OCI-LY3 (cell line): ENCODE results near the gene UBE2E2.

Experiments
- H2AFZ ChIP-seq: fragments of 200-600, 300-600 bp; shearing (Covaris generic); 2 replicates; pipeline ENCODE4 v1.6.0; 2014; ENCODE audit warnings: antibody characterized with exemption, low read depth, low read length
- H3K27ac ChIP-seq: fragments of 200-600, 300-600 bp; sonication (generic); 2 replicates; pipeline ENCODE4 v1.5.1; 2014; ENCODE audit warnings: mild to moderate bottlenecking, low read length, moderate library complexity, mixed read lengths
- H3K27me3 ChIP-seq: fragments of 200-600, 300-600 bp; sonication (generic); 2 replicates; pipeline ENCODE4 v1.6.1; 2014; ENCODE audit warnings: low read depth, low read length, mixed read lengths
- H3K36me3 ChIP-seq: fragments of 200-600, 300-600 bp; sonication (generic); replicated peaks from 2 replicates; pipeline ENCODE3; 2014; ENCODE audit warnings: low read depth, low read length, mixed read lengths
- H3K4me1 ChIP-seq: fragments of 300-600, 200-600 bp; sonication (generic); 2 replicates; pipeline ENCODE4 v1.6.1; 2014; ENCODE audit warnings: low read length, mixed read lengths
- H3K4me2 ChIP-seq: fragments of 200-600, 300-600 bp; sonication (generic); 2 replicates; pipeline ENCODE4 v1.6.1; 2014; ENCODE audit warnings: low read length, mixed read lengths
- H3K4me3 ChIP-seq: fragments of 300-600, 200-600 bp; sonication (generic); 2 replicates; pipeline ENCODE4 v1.5.1; 2014; ENCODE audit warnings: antibody characterized with exemption, mild to moderate bottlenecking, low read length, moderate library complexity
- H3K79me2 ChIP-seq: fragments of 300-600, 200-600 bp; shearing (Covaris generic); 2 replicates; pipeline ENCODE4 v1.6.1; 2014; ENCODE audit warnings: mild to moderate bottlenecking, low read length, mixed read lengths
- H3K9ac ChIP-seq: fragments of 300-600, 200-600 bp; shearing (Covaris generic); 2 replicates; pipeline ENCODE4 v1.6.0; 2014; ENCODE audit warnings: mild to moderate bottlenecking, low read length, moderate library complexity
- H3K9me3 ChIP-seq: fragments of 200-600, 300-600 bp; shearing (Covaris generic); 2 replicates; pipeline ENCODE4 v1.6.1; 2014; ENCODE audit warnings: low read length, mixed read lengths; ENCODE audit not compliant: insufficient read depth
- H4K20me1 ChIP-seq: fragments of 200-600, 300-600 bp; sonication (generic); 2 replicates; pipeline ENCODE4 v1.6.1; 2016; ENCODE audit warnings: low read length, mixed read lengths; ENCODE audit not compliant: insufficient read depth
- CTCF ChIP-seq: fragments of 200-600, 300-600 bp; sonication (generic); IDR thresholded peaks from 2 replicates; pipeline ENCODE4 v1.5.1; 2014; ENCODE audit warnings: antibody characterized with exemption, low read length, low read depth
- EZH2phosphoT487 ChIP-seq: fragments of 200-600 bp; shearing (Covaris generic); IDR thresholded peaks from 2 replicates; pipeline ENCODE4 v1.6.1; 2018; ENCODE audit warnings: antibody characterized with exemption, mixed run types, low read depth

Gene UBE2E2

GRCh38 chr3:23303601-23304217 is 100.6 kb downstream of the UBE2E2 start:
- no peaks in the 10 kb centered on the region for H3K36me3 ChIP-seq
- H3K4me2 ChIP-seq, result no peak overlapping the region
- H3K4me3 ChIP-seq, result no peak overlapping the region
- peaks cover 3% of the 10 kb centered on the region; the same call in 1 of the 2 replicates for H3K4me1 ChIP-seq
- no peak overlapping the region for H2AFZ ChIP-seq
- no peaks in the 10 kb centered on the region for H3K9me3 ChIP-seq
- no peak overlapping the region for H3K9ac ChIP-seq
- H3K27ac ChIP-seq, result no peak overlapping the region
- H3K27me3 ChIP-seq, result no peaks in the 10 kb centered on the region
- H4K20me1 ChIP-seq, result peaks cover 18% of the 10 kb centered on the region
- peaks cover 44% of the 10 kb centered on the region for H3K79me2 ChIP-seq
- TF ChIP-seq CTCF, result no peak
- TF ChIP-seq EZH2phosphoT487, result no peak

DNA sequence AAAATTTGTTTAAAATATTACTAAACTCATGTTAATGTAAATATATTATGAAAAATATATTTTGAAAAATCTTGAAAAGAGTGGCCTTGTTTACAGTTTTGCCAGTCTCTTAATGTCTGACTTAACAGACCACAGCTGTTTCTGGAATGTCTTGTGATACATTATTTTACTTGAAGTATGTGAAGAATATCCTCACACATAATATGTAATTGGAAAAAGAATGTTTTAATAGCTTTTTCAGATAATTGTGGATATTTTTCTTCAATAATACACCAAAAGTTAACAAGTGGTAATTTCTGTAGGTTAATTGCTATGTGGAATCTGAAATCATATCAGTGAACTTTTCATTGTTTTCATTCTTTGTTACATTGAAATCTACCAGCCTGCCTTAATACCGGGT is 101.3 kb downstream of the UBE2E2 start:
- Histone ChIP-seq H3K79me2 (peaks cover 44% of the 10 kb centered on the region), H3K9me3 (no peaks in the 10 kb centered on the region), H3K4me3 (no peak overlapping the region), H3K27ac (no peak overlapping the region), H2AFZ (no peak overlapping the region), H3K9ac (no peak overlapping the region), H4K20me1 (peaks cover 18% of the 10 kb centered on the region), H3K4me2 (no peak overlapping the region), H3K27me3 (no peaks in the 10 kb centered on the region), H3K36me3 (peaks cover 4% of the 10 kb centered on the region), H3K4me1 (peaks cover 3% of the 10 kb centered on the region; the same call in 1 of the 2 replicates)
- TF ChIP-seq CTCF (no peak), EZH2phosphoT487 (no peak)

DNA sequence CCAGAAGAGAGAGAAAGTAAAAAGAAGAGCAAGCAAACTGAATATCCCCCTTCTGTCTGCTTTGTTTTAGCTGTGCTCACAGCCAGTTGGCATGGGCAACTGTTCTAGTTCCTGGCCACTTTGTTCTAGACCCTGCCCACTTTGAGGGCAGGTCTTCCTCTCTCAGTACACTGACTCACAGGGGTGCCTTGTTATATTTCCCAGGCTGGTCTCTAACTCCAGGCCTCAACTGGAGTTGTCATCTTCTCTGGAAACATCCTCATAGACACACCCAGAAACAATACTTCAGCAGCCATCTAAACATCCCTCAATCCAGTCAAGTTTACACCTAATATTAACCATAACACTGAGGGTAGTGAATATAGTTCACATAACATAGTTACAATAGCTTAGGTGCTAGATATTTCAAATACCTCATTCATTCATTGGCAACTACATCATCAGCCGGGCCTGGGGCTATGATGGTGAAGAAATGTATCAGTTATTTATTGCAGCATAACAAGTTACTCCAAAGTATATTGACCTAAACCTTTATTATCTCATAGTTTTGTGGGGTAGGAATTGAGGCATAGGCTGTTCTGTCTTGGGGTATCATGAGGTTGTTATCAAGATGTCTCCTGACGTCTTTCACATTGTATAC is 106.0 kb downstream of the UBE2E2 start:
- no peaks in the 10 kb centered on the region for H3K9me3 ChIP-seq
- H3K9ac ChIP-seq, result no peak overlapping the region
- no peak overlapping the region for H3K4me2 ChIP-seq
- peaks cover under 1% of the 10 kb centered on the region for H4K20me1 ChIP-seq
- no peak overlapping the region for H3K4me3 ChIP-seq
- no peaks in the 10 kb centered on the region for H3K27me3 ChIP-seq
- H3K36me3 ChIP-seq, result peaks cover 7% of the 10 kb centered on the region
- H2AFZ ChIP-seq, result no peak overlapping the region
- no peak overlapping the region for H3K27ac ChIP-seq
- peaks cover 24% of the 10 kb centered on the region; the same call in 1 of the 2 replicates for H3K79me2 ChIP-seq
- no peak for TF ChIP-seq EZH2phosphoT487
- TF ChIP-seq CTCF, result no peak
- H3K4me1 ChIP-seq, result peaks cover 3% of the 10 kb centered on the region; the same call in 1 of the 2 replicates

DNA sequence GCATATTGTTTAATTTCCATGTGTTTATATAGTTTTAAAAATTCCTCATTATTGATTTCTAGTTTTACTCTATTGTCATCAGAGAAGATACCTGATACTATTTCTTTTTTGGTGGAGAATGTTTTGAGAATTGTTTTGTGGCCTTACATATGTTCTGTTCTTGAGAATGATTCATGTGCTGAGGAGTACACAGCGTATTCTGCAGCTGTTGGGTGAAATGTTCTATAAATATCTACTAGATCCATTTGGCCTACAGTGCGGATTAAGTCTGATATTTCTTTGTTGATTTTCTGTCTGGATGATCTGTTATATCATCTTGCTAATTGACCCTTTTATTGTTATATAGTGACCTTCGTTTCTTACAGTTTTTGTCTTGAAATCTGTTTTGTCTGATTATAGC is 109.7 kb downstream of the UBE2E2 start:
- Histone ChIP-seq H3K9ac (no peak overlapping the region), H2AFZ (no peak overlapping the region), H4K20me1 (peaks cover 4% of the 10 kb centered on the region; the same call in 1 of the 2 replicates), H3K36me3 (peaks cover 16% of the 10 kb centered on the region), H3K27ac (no peak overlapping the region), H3K79me2 (peaks cover 34% of the 10 kb centered on the region), H3K9me3 (no peaks in the 10 kb centered on the region), H3K27me3 (no peaks in the 10 kb centered on the region), H3K4me1 (no peaks in the 10 kb centered on the region), H3K4me2 (no peak overlapping the region), H3K4me3 (no peak overlapping the region)
- TF ChIP-seq CTCF (no peak), EZH2phosphoT487 (no peak)
